AG08395 (cell line): ENCODE results near the gene ARID1B.

Experiments
- DNase-seq: peaks from one replicate; pipeline ENCODE4 v3.0.0; 2012; ENCODE audit warnings: mixed read lengths, low spot score

ARID1B gene

GRCh38 chr6:156791320-156791850 is 14.2 kb downstream of the ARID1B start:
- no peak for DNase-seq

DNA sequence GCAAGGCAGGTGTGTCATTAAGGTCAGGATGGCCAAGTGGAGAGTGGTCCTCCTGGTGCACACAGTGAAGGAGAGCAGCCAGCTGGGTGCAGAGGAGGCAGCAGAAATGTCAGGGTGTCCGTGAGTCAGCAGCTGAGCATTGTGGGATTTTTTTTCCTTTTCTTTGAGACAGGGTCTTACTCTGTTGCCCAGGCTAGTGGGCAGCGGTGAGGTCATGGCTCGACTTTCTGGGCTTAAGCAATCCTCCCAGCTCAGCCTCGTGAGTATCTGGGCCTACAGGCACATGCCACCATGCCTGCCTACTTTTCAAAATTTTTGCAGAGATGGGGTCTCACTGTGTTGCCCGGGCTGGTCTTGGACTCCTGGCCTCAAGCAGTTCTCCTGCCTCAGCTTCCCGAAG is 16.0 kb downstream of the ARID1B start:
- no peak for DNase-seq

DNA sequence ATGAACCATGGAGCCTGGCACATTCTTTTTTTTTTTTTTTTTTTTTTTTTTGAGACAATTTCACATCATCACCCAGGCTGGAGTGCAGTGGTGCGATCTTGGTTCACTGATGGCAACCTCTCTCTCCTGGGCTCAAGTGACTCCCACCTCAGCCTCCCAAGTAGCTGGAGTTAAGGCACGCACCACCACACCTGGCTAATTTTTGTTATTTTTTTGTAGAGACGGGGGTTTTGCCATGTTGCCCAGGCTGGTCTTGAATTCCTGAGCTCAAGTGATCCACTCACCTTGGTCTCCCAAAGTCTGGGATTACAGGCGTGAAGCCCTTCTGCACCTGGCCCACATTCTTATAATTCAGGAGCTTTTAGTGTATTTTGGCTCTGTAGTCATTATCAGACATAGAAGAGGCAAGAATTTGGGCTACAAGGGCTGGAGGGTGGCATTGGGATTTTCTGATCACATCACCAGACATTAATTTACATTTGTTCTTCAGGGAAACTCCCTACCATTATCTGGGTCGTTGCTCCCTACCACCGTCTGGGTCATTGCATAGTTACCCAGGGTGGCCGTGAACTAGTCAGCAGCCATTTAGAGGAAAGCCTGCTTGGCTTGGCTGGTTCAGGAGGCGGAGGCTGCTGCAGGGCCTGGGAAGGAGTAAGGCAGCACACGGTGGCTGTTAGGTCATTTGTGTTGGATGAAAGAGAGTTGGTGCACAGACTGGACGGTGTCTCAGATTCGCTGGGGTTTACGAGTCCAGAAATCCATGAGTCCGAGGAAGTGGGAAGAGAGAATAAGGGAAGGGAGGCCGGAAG is 17.6 kb downstream of the ARID1B start:
- no peak for DNase-seq

GRCh38 chr6:156795825-156796224 is 18.6 kb downstream of the ARID1B start:
- peak; percentile 59 for DNase-seq

GRCh38 chr6:156796627-156797026 is 19.4 kb downstream of the ARID1B start:
- no peak for DNase-seq

- DNase-seq, result no peak
These were observed 20.9 kb downstream of the ARID1B start for GRCh38 chr6:156797901-156798735.

DNA sequence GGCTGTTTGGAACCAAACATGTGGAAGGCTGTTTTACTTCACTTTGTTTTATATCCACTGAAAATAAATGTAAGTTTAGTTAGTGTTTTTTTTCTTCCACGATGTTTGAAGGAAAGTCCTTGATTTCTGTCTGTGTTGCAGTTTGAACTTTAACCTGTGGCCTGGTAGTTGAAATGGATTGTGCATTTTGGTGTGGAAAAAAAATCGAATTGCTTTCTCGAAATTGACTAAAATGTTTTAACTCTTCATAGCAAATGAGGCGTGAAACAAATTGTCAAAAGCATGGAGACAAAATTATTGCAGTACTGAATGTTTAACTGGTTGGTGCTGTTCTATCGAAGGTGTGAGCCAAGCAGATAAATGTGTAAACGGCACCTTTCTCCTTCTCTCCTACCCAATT is 24.5 kb downstream of the ARID1B start:
- DNase-seq, result no peak

DNA sequence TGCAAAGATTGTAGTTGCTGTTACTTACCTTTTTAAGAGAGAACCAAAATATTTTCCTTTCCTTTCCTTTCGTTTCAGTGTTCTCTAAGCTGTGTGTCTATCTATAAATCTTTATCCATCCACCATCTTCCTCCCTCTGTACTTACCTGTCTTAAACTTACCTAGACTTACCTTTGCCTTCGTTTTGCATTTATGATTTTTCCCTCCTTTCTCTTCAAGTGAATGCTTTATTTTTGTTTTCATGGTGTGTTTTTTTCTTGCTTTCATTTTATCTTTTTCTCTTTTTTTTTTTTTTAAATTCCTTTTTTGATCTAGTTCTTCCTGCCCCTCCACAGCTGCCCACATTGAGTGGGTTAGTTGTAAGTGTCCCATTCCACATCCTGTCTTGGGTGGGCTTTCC is 26.2 kb downstream of the ARID1B start:
- no peak for DNase-seq

GRCh38 chr6:156804402-156804801 is 27.2 kb downstream of the ARID1B start:
- DNase-seq, result no peak

- no peak for DNase-seq
These were observed 29.0 kb downstream of the ARID1B start for GRCh38 chr6:156806155-156806554.

DNA sequence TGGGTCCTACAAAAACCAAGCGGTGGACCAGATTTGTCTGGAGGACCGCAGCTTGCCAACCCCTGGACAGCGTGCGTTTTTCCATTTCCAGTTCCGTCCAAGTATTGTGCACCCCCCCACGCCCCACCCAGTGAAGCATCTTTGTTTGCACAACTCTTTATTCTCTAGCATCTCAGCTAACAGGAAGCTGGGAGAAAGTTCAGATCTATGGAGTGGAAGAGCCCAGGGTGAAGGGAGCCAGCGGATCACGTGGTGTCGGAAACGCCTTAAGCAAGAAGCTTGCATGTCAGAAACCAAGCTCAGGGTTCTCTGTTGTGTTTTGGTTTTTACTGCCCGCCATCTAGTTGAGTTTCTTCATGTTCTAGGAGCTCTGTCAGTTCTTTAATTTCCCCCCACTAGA is 29.9 kb downstream of the ARID1B start:
- DNase-seq, result no peak

- DNase-seq, result no peak
These were observed 30.6 kb downstream of the ARID1B start for GRCh38 chr6:156807795-156808194.

DNA sequence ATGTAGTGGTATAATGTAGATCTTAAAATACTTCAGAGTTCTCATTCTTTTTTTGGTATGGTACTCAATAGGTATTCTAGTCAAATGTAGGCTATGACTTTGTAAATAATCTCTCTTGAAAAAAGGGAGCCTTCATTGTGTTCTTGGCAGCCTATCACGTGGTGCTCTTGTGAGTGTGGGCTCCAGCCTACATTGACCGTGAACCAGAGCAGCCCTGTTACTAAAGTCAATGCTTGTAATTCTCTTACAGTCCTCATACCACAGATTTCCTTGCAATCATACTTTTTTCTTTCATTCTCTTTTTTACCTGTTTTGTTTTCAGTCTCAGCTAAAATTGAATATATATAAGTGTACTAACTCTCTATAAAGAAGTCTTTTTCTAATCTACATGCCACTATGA is 31.1 kb downstream of the ARID1B start:
- DNase-seq, result no peak

DNA sequence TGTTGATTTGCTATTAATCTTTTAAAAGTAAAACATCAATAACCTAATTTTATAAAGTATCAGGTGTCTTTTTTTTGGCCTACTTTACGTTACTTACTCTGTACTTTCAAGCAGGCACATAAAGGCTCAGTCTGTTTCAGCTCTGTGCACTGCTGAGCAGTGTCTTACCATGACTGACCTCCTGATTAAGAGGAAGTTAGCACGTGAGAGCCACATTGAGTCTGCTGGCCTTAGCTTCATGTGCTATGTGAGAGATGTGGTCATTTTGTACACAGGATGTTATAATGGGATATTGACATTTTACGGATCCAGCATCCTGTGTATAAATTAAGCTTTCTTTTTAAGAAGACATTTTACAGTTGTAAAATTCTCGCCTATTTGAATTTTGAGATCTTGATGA is 31.9 kb downstream of the ARID1B start:
- DNase-seq, result peak; percentile 55

DNA sequence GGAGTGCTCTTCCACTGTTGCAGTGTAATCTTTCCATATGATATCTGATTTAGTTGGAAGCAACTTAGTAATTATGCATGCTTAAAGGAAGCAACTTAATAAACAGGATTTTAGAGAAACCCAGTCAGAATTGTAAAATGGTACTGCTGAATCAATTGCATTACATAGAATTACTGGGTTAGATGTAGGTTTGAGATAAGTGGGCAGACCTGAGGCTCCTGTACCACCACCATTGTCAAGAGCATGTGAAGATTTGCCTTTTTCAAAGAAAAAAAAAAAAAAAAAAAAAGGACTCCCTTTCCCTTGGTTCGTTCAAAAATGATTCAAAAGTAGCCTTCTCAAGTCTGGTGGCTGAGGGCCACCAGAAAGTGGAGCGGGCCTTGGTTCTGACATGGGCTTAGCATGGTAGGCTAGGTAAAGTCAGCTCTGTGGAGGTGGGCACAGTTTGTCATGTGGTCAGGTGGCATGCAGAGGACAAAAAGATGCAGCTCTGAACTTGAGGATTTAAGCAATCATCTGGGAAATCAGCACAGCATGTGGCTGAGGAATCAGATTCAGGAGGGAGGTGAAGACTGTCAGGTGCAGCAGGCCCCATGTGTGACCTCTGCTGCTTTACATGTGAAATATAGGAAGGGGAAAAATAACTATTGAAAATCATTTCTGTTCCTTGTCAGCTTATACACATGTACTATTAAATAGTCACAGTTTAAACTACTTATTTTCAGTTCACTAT is 32.4 kb downstream of the ARID1B start:
- no peak for DNase-seq

- DNase-seq, result no peak
These were observed 36.9 kb downstream of the ARID1B start for GRCh38 chr6:156814036-156814581.

- no peak for DNase-seq
These were observed 39.3 kb downstream of the ARID1B start for GRCh38 chr6:156816505-156816904.

DNA sequence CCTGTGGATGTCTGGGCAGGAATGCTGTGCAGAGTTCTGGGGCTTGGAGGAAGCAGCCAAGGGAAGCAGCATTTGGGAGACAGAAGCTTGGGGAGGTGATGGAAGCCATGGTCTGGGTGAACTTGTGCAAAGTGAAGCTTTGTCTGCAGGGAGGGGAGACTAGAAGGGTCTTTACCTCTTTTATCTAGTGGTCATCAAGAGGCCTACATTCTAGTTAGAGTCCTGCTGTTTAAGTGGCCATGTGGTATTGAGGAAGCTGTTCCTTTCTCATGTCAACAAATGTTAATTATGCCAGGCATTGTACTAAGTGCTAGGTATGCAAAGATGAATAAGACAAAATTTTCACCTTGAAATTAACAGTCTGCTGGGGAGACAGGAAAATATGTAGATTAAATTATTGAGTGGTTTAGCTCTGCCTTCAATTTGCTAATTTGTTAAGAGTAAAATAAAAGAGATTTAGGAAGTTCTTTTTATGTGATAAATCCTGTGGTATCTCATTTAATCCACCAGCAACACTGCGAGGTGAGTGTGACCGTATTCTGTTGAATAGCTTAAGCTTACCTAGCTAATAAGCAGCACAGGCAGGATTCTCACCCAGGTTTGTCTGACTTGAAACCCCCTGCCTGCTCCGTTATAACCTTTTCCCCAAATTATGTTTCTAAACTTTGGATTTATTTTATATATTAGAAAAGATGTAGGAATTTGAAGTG is 43.1 kb downstream of the ARID1B start:
- no peak for DNase-seq

GRCh38 chr6:156821707-156822106 is 44.5 kb downstream of the ARID1B start:
- DNase-seq, result no peak

GRCh38 chr6:156822747-156823206 is 45.6 kb downstream of the ARID1B start:
- no peak for DNase-seq

GRCh38 chr6:156824142-156824541 is 47.0 kb downstream of the ARID1B start:
- DNase-seq, result no peak
